ENCODE data around the gene KCNAB3.
A peak's percentile ranks its signal among the peaks of the same experiment; 100 is the strongest.

Gene KCNAB3

GRCh38 chr17:7940034-7940433 is 10.4 kb upstream of the KCNAB3 start:
- no peak for DNase-seq (ENCODE audit: low read depth)

DNA sequence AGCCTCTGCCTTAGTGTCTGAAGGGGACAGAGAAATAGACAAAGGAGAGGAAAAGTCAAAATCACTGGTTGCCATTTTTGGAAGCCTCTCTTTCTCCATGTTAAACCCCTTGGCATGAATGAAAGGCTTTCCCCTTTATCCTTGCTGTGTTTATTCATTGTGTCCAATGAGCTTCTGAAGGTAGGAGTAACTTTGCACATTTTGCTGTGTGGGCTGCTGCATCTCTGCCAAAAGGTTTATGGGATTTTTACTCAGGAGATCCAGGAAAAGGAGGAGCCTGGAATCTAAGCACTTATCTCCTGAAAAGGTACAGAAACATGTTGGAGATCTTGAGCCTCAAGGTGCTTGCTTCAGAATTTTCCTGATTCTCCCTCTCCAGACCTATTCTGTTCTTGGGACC is 6.2 kb upstream of the KCNAB3 start:
- DNase-seq (ENCODE audit: low read depth), result no peak

- no peak for DNase-seq (ENCODE audit: low read depth)
Measured at GRCh38 chr17:7932949-7933348, 3.3 kb upstream of the KCNAB3 start.

DNA sequence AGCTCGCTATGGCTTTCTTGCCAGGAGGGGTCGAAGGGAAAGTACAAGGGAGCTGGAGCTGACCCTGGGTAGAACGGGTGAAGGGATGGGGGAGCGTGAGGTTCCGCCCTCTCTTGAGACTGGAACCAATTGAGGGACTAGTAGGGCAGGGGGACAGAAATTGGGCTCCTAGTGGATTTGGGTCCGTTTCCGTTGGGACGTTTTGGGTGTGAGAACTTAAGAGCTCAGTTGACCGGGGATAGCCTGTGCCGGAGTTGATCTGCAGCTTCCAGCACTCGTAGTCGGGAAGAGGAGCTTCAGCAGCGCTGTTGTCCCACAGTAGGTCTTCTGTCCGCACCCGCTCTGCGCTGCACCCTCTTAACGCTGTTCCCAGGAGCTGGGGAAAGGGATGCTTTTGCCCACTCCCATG is 2.8 kb upstream of the KCNAB3 start:
- DNase-seq (ENCODE audit: low read depth), result no peak

DNA sequence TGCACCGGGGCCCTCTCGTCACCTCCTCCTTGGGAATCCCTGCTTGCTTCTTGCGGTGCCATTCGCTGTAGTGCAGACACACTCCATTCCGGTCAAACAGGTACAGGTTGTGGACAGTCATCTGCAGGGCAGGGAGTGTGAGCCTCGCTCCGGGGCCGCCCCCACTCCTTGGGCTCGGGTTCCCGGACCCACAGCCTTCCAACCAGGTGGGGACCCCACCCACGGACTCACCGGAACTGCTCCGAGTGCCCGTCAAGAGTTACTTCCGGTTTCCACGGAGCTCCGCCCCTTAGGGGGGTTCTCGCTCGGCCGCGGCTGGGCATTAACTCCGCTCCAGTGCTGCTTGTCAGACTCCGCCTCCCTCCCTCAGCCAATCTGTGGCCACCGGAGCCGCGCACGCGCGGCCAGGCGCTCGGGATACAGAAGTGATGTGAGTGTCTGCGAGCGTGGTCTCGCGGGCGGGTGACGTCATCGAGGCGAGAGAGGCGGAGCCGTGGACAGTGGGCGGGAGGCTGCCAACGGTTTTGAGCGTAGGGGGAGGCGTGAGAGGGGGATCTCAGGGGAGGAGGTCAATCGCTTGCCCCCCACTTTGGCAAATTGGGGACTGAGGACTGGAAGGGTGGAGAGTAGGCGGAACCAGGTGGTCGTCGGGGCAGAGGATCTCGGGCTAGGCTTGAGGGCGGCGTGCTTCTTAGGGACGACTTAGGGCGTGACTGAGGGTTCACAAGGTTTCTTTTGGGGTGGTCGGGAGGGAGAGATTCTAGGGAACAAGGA is 2.2 kb upstream of the KCNAB3 start, which contains the start of the genes CNTROB and TRAPPC1:
CNTROB (plus strand) TSS at position 498 of the 774 bp plus-strand sequence. CDS start 874 bp downstream, outside the sequence.
TRAPPC1 (minus strand) TSS at position 238 of the 774 bp plus-strand sequence; CDS start at position 121, 117 bp downstream.
- DNase-seq (ENCODE audit: low read depth), result peak; percentile 90

GRCh38 chr17:7930841-7931631 is 1.4 kb upstream of the KCNAB3 start:
- DNase-seq (ENCODE audit: low read depth), result no peak

GRCh38 chr17:7927596-7927995 is 2.1 kb downstream of the KCNAB3 start:
- DNase-seq (ENCODE audit: low read depth), result no peak

DNA sequence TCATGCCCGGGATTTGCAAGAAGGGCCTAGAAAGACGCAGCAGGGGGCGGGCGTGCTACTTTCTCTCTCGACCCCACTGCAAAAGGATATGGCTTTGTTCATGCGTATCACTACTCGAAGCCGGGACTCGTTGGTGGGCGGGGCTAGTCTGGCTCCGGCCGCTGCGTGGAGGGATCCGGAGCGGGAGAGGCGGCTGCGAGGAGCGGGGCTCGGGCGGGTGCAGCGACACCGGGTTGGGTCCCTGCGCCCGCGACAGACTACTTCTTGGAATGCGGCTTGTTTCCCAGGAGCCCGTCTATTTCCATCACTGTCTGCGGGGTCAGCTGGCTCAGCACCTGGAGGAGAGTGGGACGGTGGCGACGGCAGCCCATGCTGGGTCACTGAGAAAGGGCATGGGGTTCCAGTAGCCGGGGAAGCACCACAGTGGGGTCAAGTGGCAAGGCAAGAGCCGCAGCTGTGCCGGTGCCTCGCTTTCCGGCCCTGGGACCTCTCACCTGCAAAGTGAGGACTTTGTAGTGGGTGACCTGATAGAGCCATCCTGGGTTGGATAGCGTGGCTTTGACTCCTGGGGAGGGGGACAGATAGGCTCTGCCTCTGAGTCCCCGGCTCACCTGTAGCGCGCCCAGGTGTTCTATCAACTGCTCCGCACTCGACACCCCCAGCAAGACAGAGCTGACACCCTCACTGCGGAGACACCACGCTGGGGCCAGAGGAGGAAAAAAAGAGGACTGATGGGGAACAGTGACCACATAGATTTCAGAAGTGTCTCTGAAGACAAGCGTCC is 6.6 kb downstream of the KCNAB3 start:
- no peak for DNase-seq (ENCODE audit: low read depth)

GRCh38 chr17:7922269-7922844 is 7.3 kb downstream of the KCNAB3 start:
- no peak for DNase-seq (ENCODE audit: low read depth)

DNA sequence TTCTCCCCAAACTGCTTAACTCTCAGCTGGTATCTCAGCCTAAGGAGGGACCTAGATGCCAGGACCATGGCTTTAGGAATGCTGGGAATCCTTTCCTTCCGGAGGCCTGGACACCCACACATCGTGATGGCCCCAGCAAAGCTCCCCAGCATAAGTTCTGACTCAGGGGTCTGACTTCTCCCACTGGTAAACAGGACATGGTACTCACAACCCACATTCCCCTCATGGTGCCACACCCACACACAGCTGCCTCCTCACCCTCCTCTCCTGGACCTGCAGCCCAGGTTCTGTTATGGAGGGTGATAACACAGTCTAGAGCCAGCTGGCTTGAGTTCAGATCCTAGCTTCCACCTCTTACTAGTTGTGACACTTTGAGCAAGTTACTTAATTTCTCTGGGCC is 12.8 kb downstream of the KCNAB3 start:
- DNase-seq (ENCODE audit: low read depth), result no peak

DNA sequence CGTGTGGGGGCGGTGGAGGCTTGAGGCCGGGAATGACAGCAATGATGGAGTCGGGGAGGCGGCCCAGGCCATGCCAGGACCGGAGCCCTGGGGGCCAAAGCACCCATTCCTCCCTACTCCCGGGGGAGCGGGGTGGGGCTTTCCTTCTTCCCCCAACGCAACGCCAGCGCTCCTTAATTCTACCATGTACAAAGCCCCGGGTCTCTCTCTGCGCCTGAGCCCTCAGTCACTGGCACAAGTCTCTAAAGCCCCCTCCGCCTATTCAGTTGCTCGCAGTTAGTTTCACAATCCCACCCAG is 13.3 kb downstream of the KCNAB3 start:
- no peak for DNase-seq (ENCODE audit: low read depth)

GRCh38 chr17:7915611-7916384 is 13.9 kb downstream of the KCNAB3 start, which contains the start of gene RNF227:
Gene RNF227, minus strand, starts transcription at chr17:7916289. Its CDS starts 94 bp downstream, at chr17:7916195.
- peak; percentile 68 for DNase-seq (ENCODE audit: low read depth)

GRCh38 chr17:7915179-7915610 is 14.5 kb downstream of the KCNAB3 start:
- no peak for DNase-seq (ENCODE audit: low read depth)

DNA sequence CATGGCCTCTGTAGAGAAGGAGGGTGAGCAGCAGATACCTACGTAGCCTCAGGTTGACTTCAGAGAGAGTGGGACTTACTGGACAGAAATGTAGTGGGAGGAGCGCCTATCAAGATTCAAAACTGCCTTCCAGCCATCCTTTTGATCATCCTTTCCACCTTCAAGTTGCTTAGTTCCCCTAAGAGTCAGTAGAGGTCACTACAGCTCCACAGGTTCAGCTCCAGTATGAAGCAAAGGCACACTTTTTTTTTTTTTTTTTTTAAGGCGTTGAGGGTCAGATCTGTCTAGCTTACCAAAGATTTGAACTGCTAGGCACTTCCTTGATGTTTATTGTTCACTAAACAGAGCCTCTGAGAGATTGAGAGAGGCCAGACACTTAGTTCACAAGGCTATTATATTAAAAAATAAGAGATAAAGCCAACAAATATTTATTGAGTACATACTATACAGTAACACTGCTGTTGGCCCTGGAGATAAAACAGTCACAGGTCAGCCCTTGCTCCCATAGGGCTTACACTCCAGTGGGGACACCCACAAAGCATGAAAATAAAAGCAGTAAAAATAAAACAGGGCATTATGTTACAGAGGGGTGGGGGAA is 16.6 kb downstream of the KCNAB3 start:
- DNase-seq (ENCODE audit: low read depth), result no peak

DNA sequence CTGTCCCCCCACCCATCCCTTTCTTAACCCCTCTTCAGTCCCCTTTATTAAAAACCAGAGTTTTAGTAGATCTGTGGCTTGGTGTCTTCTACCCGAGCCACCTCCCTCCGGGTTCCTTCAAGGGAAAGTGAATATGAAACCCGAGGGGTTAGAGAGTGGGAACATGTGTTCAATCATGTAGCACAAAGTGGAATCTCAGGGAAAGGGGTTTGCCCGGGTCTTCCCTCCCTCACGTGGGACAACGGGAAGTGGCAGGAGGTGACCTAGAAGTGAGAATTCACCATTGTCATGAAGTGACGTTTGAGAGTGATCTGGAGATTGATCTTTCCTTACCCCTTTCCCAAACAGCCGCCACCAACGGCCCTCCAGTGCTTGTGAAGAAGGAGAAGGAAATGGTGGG is 18.5 kb downstream of the KCNAB3 start:
- no peak for DNase-seq (ENCODE audit: low read depth)

DNA sequence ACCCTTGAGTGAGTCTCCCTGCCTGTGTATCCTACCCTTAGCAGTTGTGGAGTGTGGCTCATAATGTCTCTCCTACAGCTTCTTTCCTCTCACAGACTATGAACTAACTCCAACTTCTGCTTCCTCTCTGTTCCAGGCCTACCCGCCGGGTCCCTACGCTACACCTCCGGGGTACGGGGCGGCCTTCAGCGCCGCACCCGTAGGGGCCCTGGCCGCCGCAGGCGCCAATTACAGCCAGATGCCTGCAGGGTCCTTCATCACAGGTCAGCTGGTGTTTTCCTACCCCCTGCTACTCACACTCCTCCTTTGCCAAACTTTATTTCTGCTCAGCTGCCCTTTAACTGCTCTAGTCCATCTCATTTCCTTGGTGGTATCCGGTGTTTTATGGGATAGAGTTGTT is 18.9 kb downstream of the KCNAB3 start:
- no peak for DNase-seq (ENCODE audit: low read depth)

DNA sequence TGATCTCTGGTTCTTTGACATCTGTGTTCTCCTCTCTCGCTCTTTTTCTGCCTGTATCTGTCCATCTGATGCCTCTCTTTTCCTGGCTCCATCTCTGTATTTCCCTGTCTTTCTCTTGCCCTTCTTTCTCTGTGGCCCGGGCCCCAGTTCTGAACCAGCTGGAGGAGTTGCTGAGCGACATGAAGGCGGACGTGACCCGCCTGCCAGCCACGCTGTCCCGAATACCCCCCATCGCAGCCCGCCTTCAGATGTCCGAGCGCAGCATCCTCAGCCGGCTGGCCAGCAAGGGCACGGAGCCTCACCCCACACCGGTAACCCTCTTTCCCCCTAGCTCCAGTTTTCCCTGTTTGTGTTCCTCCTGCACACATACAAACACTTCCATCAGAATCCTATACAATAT is 19.4 kb downstream of the KCNAB3 start:
- DNase-seq (ENCODE audit: low read depth), result no peak

DNA sequence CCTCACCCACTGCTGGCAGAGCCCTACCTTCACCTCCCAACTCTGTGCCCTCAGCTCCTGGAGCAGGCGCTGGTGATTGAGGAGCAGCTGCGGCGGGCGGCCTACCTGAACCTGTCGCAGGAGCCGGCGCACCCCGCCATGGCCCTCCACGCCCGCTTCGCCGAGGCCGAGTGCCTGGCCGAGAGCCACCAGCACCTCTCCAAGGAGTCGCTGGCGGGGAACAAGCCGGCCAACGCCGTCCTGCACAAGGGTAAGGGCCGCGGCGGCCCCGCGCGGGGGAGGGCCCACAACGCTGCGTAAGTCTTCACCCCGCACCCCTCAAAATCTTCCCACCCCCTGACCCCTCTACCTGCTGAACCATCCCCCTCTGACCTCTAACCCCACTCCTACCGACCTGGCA is 20.6 kb downstream of the KCNAB3 start:
- no peak for DNase-seq (ENCODE audit: low read depth)

- DNase-seq (ENCODE audit: low read depth), result no peak
Measured at GRCh38 chr17:7903154-7904103, 26.2 kb downstream of the KCNAB3 start.

GRCh38 chr17:7897773-7898172 is 31.9 kb downstream of the KCNAB3 start:
- DNase-seq (ENCODE audit: low read depth), result no peak
